ENCODE results near the gene LRFN2. TPM values are rescaled to one million over a fixed set of nuclear protein-coding genes. Genes with fewer than 3 reads are reported as not detected.

Gene LRFN2
- total RNA-seq, 1 donor, result not detected

- Histone ChIP-seq H3K27me3 (ENCODE audit: insufficient read depth, low read length) (no peaks in the 10 kb centered on the region), H3K4me3 (ENCODE audit: insufficient read depth, low read length) (no peak overlapping the region), H3K9me3 (ENCODE audit: low read depth, low read length) (no peaks in the 10 kb centered on the region), H2AFZ (ENCODE audit: low read length) (no peak overlapping the region), H3K36me3 (ENCODE audit: insufficient read depth, low read length) (no peaks in the 10 kb centered on the region), H3K4me1 (ENCODE audit: insufficient read depth, low read length) (no peaks in the 10 kb centered on the region), H3K27ac (ENCODE audit: low read depth, low read length) (no peak overlapping the region), H3K79me2 (ENCODE audit: insufficient read depth, low read length) (no peaks in the 10 kb centered on the region), H4K20me1 (ENCODE audit: insufficient read depth, low read length) (no peaks in the 10 kb centered on the region), H3K4me2 (ENCODE audit: insufficient read depth, low read length) (no peak overlapping the region)
- no peak for TF ChIP-seq CTCF (IDR thresholded peaks at IDR 0.05; ENCODE audit: extremely low read depth, low read depth, low read length)
- DNase-seq (ENCODE audit: insufficient read length, low spot score, missing footprints), result no peak
These were observed 187.2 kb downstream of the LRFN2 start for GRCh38 chr6:40399888-40400457.

GRCh38 chr6:40398810-40399477 is 188.2 kb downstream of the LRFN2 start:
- Histone ChIP-seq H4K20me1 (ENCODE audit: insufficient read depth, low read length) (no peaks in the 10 kb centered on the region), H3K36me3 (ENCODE audit: insufficient read depth, low read length) (no peaks in the 10 kb centered on the region), H3K4me2 (ENCODE audit: insufficient read depth, low read length) (no peak overlapping the region), H2AFZ (ENCODE audit: low read length) (no peak overlapping the region), H3K4me1 (ENCODE audit: insufficient read depth, low read length) (no peaks in the 10 kb centered on the region), H3K79me2 (ENCODE audit: insufficient read depth, low read length) (no peaks in the 10 kb centered on the region), H3K4me3 (ENCODE audit: insufficient read depth, low read length) (no peak overlapping the region), H3K9me3 (ENCODE audit: low read depth, low read length) (no peaks in the 10 kb centered on the region), H3K27ac (ENCODE audit: low read depth, low read length) (no peak overlapping the region), H3K27me3 (ENCODE audit: insufficient read depth, low read length) (no peaks in the 10 kb centered on the region)
- no peak for DNase-seq (ENCODE audit: insufficient read length, low spot score, missing footprints)
- TF ChIP-seq CTCF (IDR thresholded peaks at IDR 0.05; ENCODE audit: extremely low read depth, low read depth, low read length), result no peak

DNA sequence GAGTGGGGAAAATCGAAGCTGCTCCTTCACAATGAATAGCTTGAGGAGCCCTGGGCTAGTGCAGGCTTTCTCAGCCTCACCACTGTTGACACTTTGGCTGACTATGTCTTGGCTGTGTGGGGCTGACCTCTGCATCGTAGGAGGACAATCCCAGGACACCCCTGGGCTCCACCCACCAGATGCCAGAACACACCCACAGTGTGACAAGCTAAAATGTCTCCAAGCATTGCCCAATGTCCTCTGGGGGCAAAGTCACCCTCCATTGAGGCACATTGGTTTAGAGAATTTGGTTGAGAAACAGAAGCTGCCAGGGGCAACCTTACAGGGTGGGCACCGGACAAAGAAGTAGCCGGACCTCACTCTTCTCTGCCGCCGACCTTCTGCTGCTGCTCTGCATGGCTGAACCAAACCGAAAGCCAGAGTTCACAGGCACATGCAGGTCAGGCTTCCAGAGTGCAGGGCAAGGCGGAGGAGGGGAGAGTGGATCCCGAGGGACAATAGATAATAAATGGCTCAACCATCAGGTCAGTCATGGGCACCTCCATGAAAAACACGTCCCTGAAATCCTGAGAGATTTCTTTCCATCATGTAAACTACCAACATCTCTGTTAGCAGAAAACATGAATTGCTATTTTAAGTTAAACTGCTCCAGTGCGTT is 189.0 kb downstream of the LRFN2 start:
- no peak for TF ChIP-seq CTCF (IDR thresholded peaks at IDR 0.05; ENCODE audit: extremely low read depth, low read depth, low read length)
- Histone ChIP-seq H3K4me3 (ENCODE audit: insufficient read depth, low read length) (no peak overlapping the region), H4K20me1 (ENCODE audit: insufficient read depth, low read length) (no peaks in the 10 kb centered on the region)

More for the DNA sequence above, 189.0 kb downstream of the LRFN2 start:
- Histone ChIP-seq H3K36me3 (ENCODE audit: insufficient read depth, low read length) (no peaks in the 10 kb centered on the region), H3K4me1 (ENCODE audit: insufficient read depth, low read length) (no peaks in the 10 kb centered on the region), H3K27me3 (ENCODE audit: insufficient read depth, low read length) (no peaks in the 10 kb centered on the region), H3K79me2 (ENCODE audit: insufficient read depth, low read length) (no peaks in the 10 kb centered on the region), H3K4me2 (ENCODE audit: insufficient read depth, low read length) (no peak overlapping the region), H2AFZ (ENCODE audit: low read length) (no peak overlapping the region), H3K27ac (ENCODE audit: low read depth, low read length) (no peak overlapping the region), H3K9me3 (ENCODE audit: low read depth, low read length) (no peaks in the 10 kb centered on the region)
- no peak for DNase-seq (ENCODE audit: insufficient read length, low spot score, missing footprints)

All from osteoblast (primary cell).